Naive thymus-derived CD8-positive, alpha-beta T cell (primary cell): ENCODE measurements around the gene NR2F1-AS1. TPM values are rescaled to one million over a fixed set of nuclear protein-coding genes. Genes with fewer than 3 reads are reported as not detected.

Experiments used
- ATAC-seq, 2 donors: fragments of 150-1000 bp; cut with Tn5 transposase in 1 of 2; sonication (Bioruptor Pico), chemical (Tn5 transposase) in 1 of 2; 1 replicate in 1 of 2; 2 replicates in 1 of 2; pipeline ENCODE4 v1.10.0; 2021; ENCODE audit warnings: mild to moderate bottlenecking in 2 of 2, moderate library complexity in 2 of 2
- POLR2A ChIA-PET: fragments of 350-600 bp; sonication (Branson Sonifier 250); formaldehyde crosslinking; loops from one replicate; lab custom pipeline; 2021; ENCODE audit warnings: antibody characterized with exemption; lab: Charles Lee
- DNase-seq, 10 donors: peaks; one replicate each; pipeline versions ENCODE4 v3.0.0 to v3.0.0-alpha.2; 2020 to 2022
- H3K27ac Mint-ChIP-seq, 10 donors: one replicate each; pipeline ENCODE4 v1.8.0; 2020 to 2022; ENCODE audit warnings: mild to moderate bottlenecking in 10 of 10, mixed read lengths in 10 of 10, moderate library complexity in 4 of 10, inconsistent platforms in 1 of 10
- H3K27me3 Mint-ChIP-seq, 5 donors: one replicate each; pipeline ENCODE4 v1.8.0; 2021 to 2022; ENCODE audit warnings: mixed read lengths in 5 of 5
- H3K36me3 Mint-ChIP-seq, 3 donors: one replicate each; pipeline ENCODE4 v1.8.0; 2020 to 2022; ENCODE audit warnings: mixed read lengths in 3 of 3, mild to moderate bottlenecking in 2 of 3, inconsistent platforms in 1 of 3
- H3K4me1 Mint-ChIP-seq, 4 donors: one replicate each; pipeline ENCODE4 v1.8.0; 2021 to 2022; ENCODE audit warnings: mixed read lengths in 4 of 4
- H3K4me3 Mint-ChIP-seq, 10 donors: one replicate each; pipeline ENCODE4 v1.8.0; 2020 to 2022; ENCODE audit warnings: mild to moderate bottlenecking in 10 of 10, mixed read lengths in 10 of 10, moderate library complexity in 6 of 10, inconsistent platforms in 1 of 10
- H3K9me3 Mint-ChIP-seq, 9 donors: one replicate each; pipeline ENCODE4 v1.8.0; 2020 to 2022; ENCODE audit warnings: mixed read lengths in 9 of 9, mild to moderate bottlenecking in 3 of 9, inconsistent platforms in 1 of 9, moderate library complexity in 1 of 9
- polyA plus RNA-seq, 3 donors: library from polyadenylated mRNA; unstranded; fragments of 300-500 nt; fragmentation: Illumina TruSeq; gene quantifications; one replicate each; pipeline ENCODE4 v1.2.3, GENCODE V29; 2021
- total RNA-seq, 8 experiments: library from RNA in 2 of 8; stranded (reverse) in 2 of 8; gene quantifications; one replicate each; pipeline ENCODE4 v1.2.3 and lab custom pipeline; 2021 to 2026

Gene NR2F1-AS1
- total and polyA plus RNA-seq, 5 experiments from 2014 or later = not detected

DNA sequence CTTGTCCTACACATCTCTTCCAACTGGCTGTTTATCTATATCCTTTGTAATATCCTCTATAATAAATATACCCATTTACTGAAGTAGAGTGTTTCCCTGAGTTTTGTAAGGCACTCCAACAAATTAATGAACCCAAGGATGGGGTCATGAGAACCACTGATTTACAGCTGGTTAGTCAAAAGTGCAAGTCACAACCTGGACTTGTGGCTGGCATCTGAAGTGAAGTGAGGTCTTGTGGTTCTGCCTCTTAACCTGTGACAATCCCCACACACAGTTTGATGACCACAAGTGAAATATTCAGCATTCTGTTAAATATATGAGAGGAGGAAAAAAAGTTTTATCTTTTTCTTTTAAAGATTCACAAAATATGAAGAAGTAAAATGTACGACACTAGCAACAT lies 126.1 kb downstream of the NR2F1-AS1 start:
- Mint-ChIP-seq H3K27ac (no peak overlapping the region), H3K9me3 (peaks cover 0 to 5% (median 0%) of the 10 kb centered on the region in 9 donors), H3K36me3 (no peaks in the 10 kb centered on the region), H3K4me1 (no peaks in the 10 kb centered on the region), H3K4me3 (no peak overlapping the region), H3K27me3 (peaks cover 0 to 8% (median 4%) of the 10 kb centered on the region in 5 donors)
- no peak for DNase-seq
- POLR2A ChIA-PET = no interaction called here
- ATAC-seq = no peak

DNA sequence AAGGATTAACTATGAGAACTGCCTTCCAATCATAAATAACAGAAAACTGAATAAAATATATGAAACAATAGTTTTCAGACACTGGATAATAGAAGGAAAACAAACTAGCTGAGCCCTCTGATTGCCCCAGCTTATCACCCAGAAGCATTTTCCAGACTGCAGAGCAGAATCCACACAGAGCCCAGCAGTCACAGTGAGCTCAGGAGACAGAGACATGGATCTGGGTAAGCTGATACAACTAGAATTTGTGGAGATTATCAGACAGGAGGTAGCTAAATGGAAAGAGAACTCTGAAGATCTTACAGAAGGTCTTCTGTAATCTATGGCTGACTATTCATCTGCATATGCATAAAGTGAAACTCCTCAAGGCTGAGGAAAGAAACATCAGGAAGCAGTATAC lies 128.8 kb downstream of the NR2F1-AS1 start:
- H3K4me1 Mint-ChIP-seq = no peaks in the 10 kb centered on the region
- no peak overlapping the region for H3K27ac Mint-ChIP-seq

DNA sequence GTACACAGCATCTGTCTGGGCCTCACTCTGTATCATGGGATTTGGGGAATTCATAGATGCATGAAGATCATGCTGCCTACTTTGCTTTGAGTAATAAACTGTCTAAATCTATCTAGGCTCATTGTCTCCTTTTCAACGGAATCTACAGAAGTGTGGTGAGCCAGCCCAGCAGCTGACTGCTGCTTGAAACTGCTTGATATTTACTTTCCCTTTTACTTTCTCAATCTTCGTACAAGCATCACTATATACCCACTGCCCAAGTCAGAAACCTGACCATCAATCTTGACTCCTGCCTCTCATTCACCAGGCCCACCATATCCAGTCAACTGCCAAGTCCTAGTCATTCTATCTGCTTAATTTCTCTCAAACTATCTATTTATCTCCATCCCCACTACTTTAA lies 142.9 kb downstream of the NR2F1-AS1 start:
- DNase-seq (no peak), ATAC-seq (no peak)
- Mint-ChIP-seq H3K27me3 (peaks cover 0 to 13% (median 0%) of the 10 kb centered on the region in 5 donors), H3K27ac (no peak overlapping the region), H3K36me3 (no peaks in the 10 kb centered on the region), H3K9me3 (peaks cover 0 to 11% (median 4%) of the 10 kb centered on the region in 9 donors), H3K4me1 (no peaks in the 10 kb centered on the region), H3K4me3 (no peak overlapping the region)
- POLR2A ChIA-PET = no interaction called here

More for the DNA sequence above, 128.8 kb downstream of the NR2F1-AS1 start:
- ATAC-seq (no peak), DNase-seq (no peak)
- H3K27me3 Mint-ChIP-seq = peaks cover 0 to 5% (median 0%) of the 10 kb centered on the region in 5 donors
- H3K4me3 Mint-ChIP-seq = no peak overlapping the region
- H3K9me3 Mint-ChIP-seq = peaks cover 0 to 6% (median 2%) of the 10 kb centered on the region in 9 donors
- POLR2A ChIA-PET = no interaction called here
- H3K36me3 Mint-ChIP-seq = no peaks in the 10 kb centered on the region

DNA sequence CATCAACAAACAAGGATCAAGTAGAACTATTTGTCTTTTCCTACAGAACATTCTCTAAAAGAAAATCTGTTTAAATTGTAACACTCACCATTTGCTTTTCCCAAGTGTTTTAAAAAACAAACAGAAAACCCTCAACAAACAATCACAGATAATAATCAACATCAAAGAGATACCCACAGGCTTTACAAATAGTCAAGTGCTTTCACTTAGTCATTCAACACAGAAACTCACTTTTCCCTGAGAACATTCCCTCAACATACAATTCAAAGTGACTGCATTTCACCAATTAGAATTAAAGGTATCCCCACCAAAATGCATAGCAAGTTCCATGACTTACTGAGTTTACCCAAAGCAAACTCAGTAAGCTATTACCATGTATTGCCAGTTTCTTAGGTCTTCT lies 144.9 kb downstream of the NR2F1-AS1 start:
- Mint-ChIP-seq H3K36me3 (no peaks in the 10 kb centered on the region), H3K4me3 (no peak overlapping the region), H3K27me3 (peaks cover 0 to 12% (median 0%) of the 10 kb centered on the region in 5 donors), H3K4me1 (no peaks in the 10 kb centered on the region), H3K9me3 (peaks cover 0 to 8% (median under 1%) of the 10 kb centered on the region in 9 donors), H3K27ac (no peak overlapping the region)
- POLR2A ChIA-PET = no interaction called here
- DNase-seq (no peak), ATAC-seq (no peak)

GRCh38 chr5:93433422-93433821 lies 147.6 kb downstream of the NR2F1-AS1 start:
- ATAC-seq = no peak
- Mint-ChIP-seq H3K4me1 (no peaks in the 10 kb centered on the region), H3K9me3 (peaks cover 0 to 2% (median 0%) of the 10 kb centered on the region in 9 donors), H3K36me3 (no peaks in the 10 kb centered on the region), H3K4me3 (no peak overlapping the region), H3K27me3 (peaks cover 0 to 5% (median 0%) of the 10 kb centered on the region in 5 donors), H3K27ac (no peak overlapping the region)
- POLR2A ChIA-PET = no interaction called here
- DNase-seq = no peak

DNA sequence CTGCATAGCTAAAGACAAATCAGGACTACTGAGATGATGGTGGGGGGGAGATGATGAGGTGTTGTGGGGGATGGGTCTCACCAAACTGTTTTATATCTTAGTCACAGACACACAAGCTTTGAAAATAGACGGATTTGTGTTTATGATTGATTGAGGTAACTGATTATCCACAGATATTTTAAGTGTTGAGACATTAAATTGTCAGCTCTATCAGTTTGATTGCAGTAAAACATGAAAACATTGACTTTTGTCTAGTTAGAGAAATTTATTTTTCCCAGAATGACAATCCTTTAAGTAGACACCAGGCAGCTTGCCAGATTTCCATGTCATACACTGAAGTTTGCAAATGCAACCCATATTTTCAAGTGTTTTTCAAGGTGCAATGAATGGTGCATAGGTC lies 149.8 kb downstream of the NR2F1-AS1 start:
- POLR2A ChIA-PET = no interaction called here
- no peak for ATAC-seq
- H3K4me1 Mint-ChIP-seq = no peaks in the 10 kb centered on the region
- no peak overlapping the region for H3K4me3 Mint-ChIP-seq
- no peaks in the 10 kb centered on the region for H3K36me3 Mint-ChIP-seq
- DNase-seq = no peak
- H3K9me3 Mint-ChIP-seq = peaks cover 0 to 2% (median 0%) of the 10 kb centered on the region in 9 donors
- no peak overlapping the region for H3K27ac Mint-ChIP-seq
- peaks cover 2 to 16% (median 5%) of the 10 kb centered on the region in 5 donors for H3K27me3 Mint-ChIP-seq

GRCh38 chr5:93430673-93431199 lies 150.3 kb downstream of the NR2F1-AS1 start:
- no peak overlapping the region for H3K27ac Mint-ChIP-seq
- peaks cover 2 to 16% (median 5%) of the 10 kb centered on the region in 5 donors for H3K27me3 Mint-ChIP-seq
- POLR2A ChIA-PET = no interaction called here
- no peak for ATAC-seq
- H3K9me3 Mint-ChIP-seq = peaks cover 0 to 2% (median 0%) of the 10 kb centered on the region in 9 donors
- no peaks in the 10 kb centered on the region for H3K36me3 Mint-ChIP-seq
- no peaks in the 10 kb centered on the region for H3K4me1 Mint-ChIP-seq
- no peak for DNase-seq
- no peak overlapping the region for H3K4me3 Mint-ChIP-seq

- POLR2A ChIA-PET = no interaction called here
- ATAC-seq (no peak), DNase-seq (no peak)
- peaks cover 2 to 14% (median 6%) of the 10 kb centered on the region in 5 donors for H3K27me3 Mint-ChIP-seq
- H3K36me3 Mint-ChIP-seq = no peaks in the 10 kb centered on the region
- no peaks in the 10 kb centered on the region for H3K4me1 Mint-ChIP-seq
- H3K4me3 Mint-ChIP-seq = no peak overlapping the region
- H3K9me3 Mint-ChIP-seq = peaks cover 0 to 2% (median 0%) of the 10 kb centered on the region in 9 donors
- no peak overlapping the region for H3K27ac Mint-ChIP-seq
Observed at GRCh38 chr5:93430118-93430517, 150.9 kb downstream of the NR2F1-AS1 start.

DNA sequence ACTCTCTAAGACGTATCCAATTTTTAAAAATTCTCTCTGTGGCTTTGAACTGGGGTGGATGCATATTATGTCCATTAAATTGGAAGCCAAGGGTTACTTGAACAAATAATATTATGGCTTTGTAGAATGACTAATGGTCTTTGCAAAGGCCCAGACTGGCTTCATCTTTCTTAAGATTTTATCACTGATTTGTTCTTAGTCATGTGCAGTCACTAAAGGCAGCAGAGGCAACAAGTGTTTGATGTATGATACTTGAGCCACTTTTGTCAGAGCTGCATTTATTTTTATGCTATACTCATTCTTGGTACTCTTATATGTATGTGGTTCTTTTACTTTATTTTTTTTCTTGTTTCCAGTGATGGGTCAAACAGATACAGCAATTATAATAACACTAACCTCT lies 152.2 kb downstream of the NR2F1-AS1 start:
- no peaks in the 10 kb centered on the region for H3K4me1 Mint-ChIP-seq
- no peak overlapping the region for H3K4me3 Mint-ChIP-seq
- no peaks in the 10 kb centered on the region for H3K36me3 Mint-ChIP-seq
- DNase-seq (no peak), ATAC-seq (no peak)
- POLR2A ChIA-PET = no interaction called here
- H3K27ac Mint-ChIP-seq = no peak overlapping the region
- peaks cover 0 to 2% (median 0%) of the 10 kb centered on the region in 9 donors for H3K9me3 Mint-ChIP-seq
- H3K27me3 Mint-ChIP-seq = peaks cover 2 to 23% (median 6%) of the 10 kb centered on the region in 5 donors

- ATAC-seq = no peak
- H3K9me3 Mint-ChIP-seq = peaks cover 0 to 2% (median 0%) of the 10 kb centered on the region in 9 donors
- peaks cover 2 to 23% (median 6%) of the 10 kb centered on the region in 5 donors for H3K27me3 Mint-ChIP-seq
- no peaks in the 10 kb centered on the region for H3K4me1 Mint-ChIP-seq
- no peaks in the 10 kb centered on the region for H3K36me3 Mint-ChIP-seq
- DNase-seq = no peak
- no peak overlapping the region for H3K4me3 Mint-ChIP-seq
- POLR2A ChIA-PET = no interaction called here
- no peak overlapping the region for H3K27ac Mint-ChIP-seq
Observed at GRCh38 chr5:93427316-93427715, 153.7 kb downstream of the NR2F1-AS1 start.

GRCh38 chr5:93425096-93425495 lies 155.9 kb downstream of the NR2F1-AS1 start:
- no peaks in the 10 kb centered on the region for H3K4me1 Mint-ChIP-seq
- no peak for ATAC-seq
- POLR2A ChIA-PET = no interaction called here

GRCh38 chr5:93423300-93423699 lies 157.7 kb downstream of the NR2F1-AS1 start:
- no peak for ATAC-seq
- POLR2A ChIA-PET = no interaction called here
- Mint-ChIP-seq H3K36me3 (no peaks in the 10 kb centered on the region), H3K27me3 (peaks cover 2 to 23% (median 6%) of the 10 kb centered on the region in 5 donors), H3K27ac (no peak overlapping the region), H3K4me1 (no peaks in the 10 kb centered on the region), H3K9me3 (no peaks in the 10 kb centered on the region), H3K4me3 (no peak overlapping the region)
- DNase-seq = no peak

More at GRCh38 chr5:93425096-93425495, 155.9 kb downstream of the NR2F1-AS1 start:
- H3K4me3 Mint-ChIP-seq = no peak overlapping the region
- peaks cover 2 to 23% (median 6%) of the 10 kb centered on the region in 5 donors for H3K27me3 Mint-ChIP-seq
- H3K36me3 Mint-ChIP-seq = no peaks in the 10 kb centered on the region
- H3K27ac Mint-ChIP-seq = no peak overlapping the region
- no peak for DNase-seq
- H3K9me3 Mint-ChIP-seq = no peaks in the 10 kb centered on the region

- peaks cover 2 to 20% (median 6%) of the 10 kb centered on the region in 5 donors for H3K27me3 Mint-ChIP-seq
- no peaks in the 10 kb centered on the region for H3K36me3 Mint-ChIP-seq
- no peak overlapping the region for H3K4me3 Mint-ChIP-seq
- H3K9me3 Mint-ChIP-seq = no peaks in the 10 kb centered on the region
- H3K27ac Mint-ChIP-seq = no peak overlapping the region
- POLR2A ChIA-PET = no interaction called here
- DNase-seq = no peak
- ATAC-seq = no peak
- H3K4me1 Mint-ChIP-seq = no peaks in the 10 kb centered on the region
Observed at GRCh38 chr5:93422652-93423280, 158.3 kb downstream of the NR2F1-AS1 start.
